Measurements from ENCODE around the gene POU2AF1. TPM values are rescaled to one million over a fixed set of nuclear protein-coding genes. Genes with fewer than 3 reads are reported as not detected.

POU2AF1 gene
- total RNA-seq, 1 donor from 2014 or later, result not detected

DNA sequence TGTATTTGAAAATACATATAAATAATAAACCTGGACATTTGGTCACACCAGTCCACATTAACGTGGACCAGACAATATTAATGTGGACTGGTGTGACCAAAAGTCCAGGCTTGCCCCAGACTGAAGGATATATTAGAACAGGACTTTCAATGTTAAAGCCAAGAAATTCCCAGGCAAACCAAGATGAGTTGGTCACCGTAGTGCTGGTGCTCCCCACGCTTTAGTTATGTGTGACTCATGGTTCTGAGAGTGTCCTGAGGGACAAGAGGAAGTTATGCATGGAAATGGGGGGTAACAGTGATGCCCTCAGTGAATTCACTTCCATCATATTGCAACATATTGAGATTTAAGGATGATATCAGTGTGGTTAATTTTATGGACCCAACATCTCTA, 31.4 kb downstream of the POU2AF1 start:
- Mint-ChIP-seq H3K9me3 (no peaks in the 10 kb centered on the region), H3K4me1 (peaks cover 12% of the 10 kb centered on the region), H3K36me3 (no peaks in the 10 kb centered on the region), H3K27me3 (ENCODE audit: low read depth) (peaks cover 4% of the 10 kb centered on the region), H3K4me3 (no peak overlapping the region), H3K27ac (no peak overlapping the region)
- no peak for TF ChIP-seq CTCF (IDR thresholded peaks at IDR 0.05; ENCODE audit: unreplicated experiment)
- DNase-seq (ENCODE audit: low spot score in 2 of 2, unreplicated experiment in 2 of 2), result no peak

DNA sequence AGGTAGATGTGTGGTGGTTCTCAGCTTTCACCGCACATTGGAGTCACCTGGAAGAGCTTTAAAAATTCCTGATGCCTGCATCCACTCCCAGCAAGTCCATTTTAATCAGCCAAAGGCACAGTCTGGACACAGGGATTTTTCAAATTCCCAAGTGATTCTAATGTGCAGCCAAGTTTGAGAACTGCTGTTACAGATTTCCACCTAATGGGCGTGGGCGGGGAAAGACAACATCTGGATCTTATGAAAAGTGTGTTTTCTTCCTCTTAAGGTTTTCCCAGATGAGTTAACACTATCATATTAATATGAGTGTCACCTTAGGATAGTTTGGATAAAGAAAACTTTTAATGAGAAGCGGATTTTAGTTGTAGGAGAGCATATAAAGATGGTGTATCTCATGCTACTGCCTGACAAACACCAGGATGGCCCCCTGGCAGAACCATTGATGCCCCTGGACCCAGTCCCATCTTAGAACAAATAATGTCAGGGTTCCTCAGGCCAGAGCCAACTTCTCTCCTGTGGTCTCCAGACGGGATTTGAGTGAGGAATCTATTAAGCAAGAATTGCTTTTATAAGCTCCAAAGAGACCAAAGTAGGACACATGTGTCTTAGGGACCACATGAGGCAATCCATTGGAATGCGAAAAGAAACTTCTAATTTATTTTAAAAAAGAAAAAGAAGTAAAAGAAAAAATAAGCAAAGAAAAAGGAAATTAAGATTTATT, 31.9 kb downstream of the POU2AF1 start:
- TF ChIP-seq CTCF (IDR thresholded peaks at IDR 0.05; ENCODE audit: unreplicated experiment), result no peak
- DNase-seq (ENCODE audit: low spot score in 2 of 2, unreplicated experiment in 2 of 2), result no peak
- Mint-ChIP-seq H3K27me3 (ENCODE audit: low read depth) (peaks cover 4% of the 10 kb centered on the region), H3K36me3 (no peaks in the 10 kb centered on the region), H3K4me3 (no peak overlapping the region), H3K4me1 (peaks cover 12% of the 10 kb centered on the region), H3K27ac (no peak overlapping the region), H3K9me3 (no peaks in the 10 kb centered on the region)

DNA sequence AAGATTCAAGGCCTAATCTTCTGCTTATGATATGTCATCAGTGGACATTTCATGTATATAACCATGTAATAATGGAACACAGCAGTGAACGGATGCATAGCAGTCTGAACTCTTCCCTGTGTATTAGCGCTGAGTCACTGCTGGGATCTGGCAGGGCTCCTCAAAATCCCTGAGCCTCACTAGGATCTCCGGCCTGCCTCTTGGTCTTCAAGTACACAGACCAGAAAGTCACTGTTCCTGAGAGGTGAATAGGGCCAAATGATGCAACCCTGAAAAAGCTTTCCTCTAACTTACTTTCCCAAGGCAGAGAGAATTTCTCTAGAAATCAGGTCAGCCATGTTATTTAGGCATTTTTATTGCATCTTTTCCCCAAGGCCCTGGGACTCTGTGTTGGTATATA, 35.0 kb downstream of the POU2AF1 start:
- Mint-ChIP-seq H3K4me1 (peaks cover 3% of the 10 kb centered on the region), H3K4me3 (no peak overlapping the region), H3K9me3 (peaks cover 10% of the 10 kb centered on the region), H3K27me3 (ENCODE audit: low read depth) (no peaks in the 10 kb centered on the region), H3K27ac (no peak overlapping the region), H3K36me3 (peaks cover 4% of the 10 kb centered on the region)
- TF ChIP-seq CTCF (IDR thresholded peaks at IDR 0.05; ENCODE audit: unreplicated experiment), result no peak
- no peak for DNase-seq (ENCODE audit: low spot score in 2 of 2, unreplicated experiment in 2 of 2)

DNA sequence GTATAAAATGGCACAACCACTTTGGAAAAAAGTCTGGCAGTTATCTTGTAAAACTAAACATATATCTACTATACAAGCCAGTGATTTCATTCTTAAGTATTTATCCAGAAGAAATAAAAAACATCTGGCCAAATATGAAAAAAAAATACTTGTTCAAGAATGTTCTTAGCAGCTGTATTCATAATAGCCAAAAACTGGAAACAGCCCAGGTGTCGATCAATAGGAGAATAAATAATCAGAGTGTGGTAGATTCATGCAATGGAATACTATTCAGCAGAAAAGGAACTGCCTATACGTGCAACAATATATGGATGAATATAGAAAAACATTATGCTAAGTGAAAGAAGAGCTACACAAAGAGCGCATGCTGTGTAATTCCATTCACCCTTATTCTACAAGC, 36.7 kb downstream of the POU2AF1 start:
- TF ChIP-seq CTCF (IDR thresholded peaks at IDR 0.05; ENCODE audit: unreplicated experiment), result no peak
- Mint-ChIP-seq H3K4me1 (peaks cover 3% of the 10 kb centered on the region), H3K4me3 (no peak overlapping the region), H3K27me3 (ENCODE audit: low read depth) (no peaks in the 10 kb centered on the region), H3K9me3 (peaks cover 16% of the 10 kb centered on the region), H3K36me3 (peaks cover 4% of the 10 kb centered on the region), H3K27ac (no peak overlapping the region)
- DNase-seq (ENCODE audit: low spot score in 2 of 2, unreplicated experiment in 2 of 2), result no peak

GRCh38 chr11:111339758-111340388, 39.2 kb downstream of the POU2AF1 start:
- no peak for DNase-seq (ENCODE audit: low spot score in 2 of 2, unreplicated experiment in 2 of 2)
- Mint-ChIP-seq H3K27me3 (ENCODE audit: low read depth) (no peaks in the 10 kb centered on the region), H3K27ac (no peak overlapping the region), H3K9me3 (peaks cover 16% of the 10 kb centered on the region), H3K4me3 (no peak overlapping the region), H3K36me3 (peaks cover 4% of the 10 kb centered on the region), H3K4me1 (peaks cover 6% of the 10 kb centered on the region)
- TF ChIP-seq CTCF (IDR thresholded peaks at IDR 0.05; ENCODE audit: unreplicated experiment), result no peak
